ENCODE results near the gene CCL4. TPM values are rescaled to one million over a fixed set of nuclear protein-coding genes. Genes with fewer than 3 reads are reported as not detected.

The CCL4 gene
- total and polyA plus RNA-seq, 2 donors (not counting 1 experiment from before 2014, with no cell fraction given), result 3.5 to 7.6 TPM

- POLR2A ChIA-PET, result interaction anchor here (0.6 to 1.3 kb wide), 2 partner anchors 13 to 526 kb away, joined by 4 read pairs; no protein-coding TSS in a partner anchor
- Histone ChIP-seq H3K27me3 (replicated peaks in 1 of 4; ENCODE audit: control extremely low read depth in 1 of 4, control insufficient read depth in 3 of 4, insufficient read depth in 4 of 4, low read length in 3 of 4) (no peaks in the 10 kb centered on the region), H3K36me3 (replicated peaks in 1 of 2; ENCODE audit: control extremely low read depth in 1 of 2, control insufficient read depth in 1 of 2, extremely low read depth in 1 of 2, insufficient read depth in 2 of 2, low read length in 1 of 2) (no peaks in the 10 kb centered on the region), H3K79me2 (ENCODE audit: control insufficient read depth, insufficient read depth, low read length) (no peaks in the 10 kb centered on the region), H3K4me1 (ENCODE audit: control insufficient read depth in 2 of 2, insufficient read depth in 2 of 2, low read length in 2 of 2) (peaks cover 50 to 55% of the 10 kb centered on the region in 2 donors), H3K27ac (ENCODE audit: low read length in 2 of 2) (peak within 1 kb of the TSS; percentile 58 to 85), H3K9ac (ENCODE audit: low read length) (peak within 1 kb of the TSS; percentile 44), H4K20me1 (ENCODE audit: control insufficient read depth, insufficient read depth, low read length, poor library complexity, severe bottlenecking) (no peaks in the 10 kb centered on the region), H3K4me2 (replicated peaks; ENCODE audit: low read depth, low read length, poor library complexity, severe bottlenecking) (peak within 1 kb of the TSS; percentile 70), H2AFZ (ENCODE audit: insufficient read depth, low read depth, low read length, poor library complexity, severe bottlenecking) (no peak within 1 kb of the TSS), H3K4me3 (ENCODE audit: control extremely low read depth in 1 of 5, extremely low read depth in 1 of 5, insufficient read depth in 1 of 5, low read depth in 2 of 5, low read length in 4 of 5) (peak within 1 kb of the TSS; percentile 32 to 43 (median 36)), H3K9me3 (ENCODE audit: control extremely low read depth in 1 of 3, control insufficient read depth in 2 of 3, insufficient read depth in 1 of 3, low read length in 2 of 3) (peaks cover 0 to 6% (median 0%) of the 10 kb centered on the region in 3 donors)
- intact Hi-C loops (cut with micrococcal nuclease), result loop anchor here (1.0 to 2.0 kb wide), 3 partner anchors 13 to 59 kb away; partner anchors contain the start of gene CCL4
- DNase-seq (peak; percentile 84), ATAC-seq (ENCODE audit: low read depth) (peak; percentile 79)
- peak within 1 kb of the TSS; percentile 89 for H3K4me3 Mint-ChIP-seq
- CTCF ChIA-PET, result interaction anchor here (0.9 to 2.1 kb wide), 9 partner anchors 13 to 114 kb away, joined by 3 to 11 read pairs (median 4); partner anchors contain the start of gene CCL4
- no peaks in the 10 kb centered on the region for H3K9me3 Mint-ChIP-seq (ENCODE audit: insufficient read depth)
- H3K27me3 Mint-ChIP-seq, result no peaks in the 10 kb centered on the region
- WGBS (ENCODE audit: insufficient coverage), result 0% methylated on average over 4 of the region's 9 CpGs
- TF ChIP-seq CTCF (IDR thresholded peaks at IDR 0.05), result no peak
- H3K27ac Mint-ChIP-seq, result peak within 1 kb of the TSS; percentile 87
- H3K4me1 Mint-ChIP-seq, result peaks cover 70% of the 10 kb centered on the region
Observed at GRCh38 chr17:36089888-36090836, 13.5 kb upstream of the CCL4 start, which contains the start of gene CCL3. CCL3 (minus strand) TSS chr17:36090143; CDS start chr17:36090058, 85 bp downstream.

GRCh38 chr17:36092230-36092629, 11.4 kb upstream of the CCL4 start:
- Histone ChIP-seq H3K4me3 (ENCODE audit: control extremely low read depth in 1 of 5, extremely low read depth in 1 of 5, insufficient read depth in 1 of 5, low read depth in 2 of 5, low read length in 4 of 5) (no peak overlapping the region), H3K4me2 (replicated peaks; ENCODE audit: low read depth, low read length, poor library complexity, severe bottlenecking) (peak overlapping the region; percentile 32), H3K9ac (ENCODE audit: low read length) (no peak overlapping the region), H3K27ac (ENCODE audit: low read length in 2 of 2) (no peak overlapping the region), H4K20me1 (ENCODE audit: control insufficient read depth, insufficient read depth, low read length, poor library complexity, severe bottlenecking) (no peaks in the 10 kb centered on the region), H3K27me3 (replicated peaks in 1 of 4; ENCODE audit: control extremely low read depth in 1 of 4, control insufficient read depth in 3 of 4, insufficient read depth in 4 of 4, low read length in 3 of 4) (no peaks in the 10 kb centered on the region), H3K79me2 (ENCODE audit: control insufficient read depth, insufficient read depth, low read length) (no peaks in the 10 kb centered on the region), H3K9me3 (ENCODE audit: control extremely low read depth in 1 of 3, control insufficient read depth in 2 of 3, insufficient read depth in 1 of 3, low read length in 2 of 3) (peaks cover 0 to 6% (median 0%) of the 10 kb centered on the region in 3 donors), H3K4me1 (ENCODE audit: control insufficient read depth in 2 of 2, insufficient read depth in 2 of 2, low read length in 2 of 2) (peaks cover 63 to 70% of the 10 kb centered on the region in 2 donors), H3K36me3 (replicated peaks in 1 of 2; ENCODE audit: control extremely low read depth in 1 of 2, control insufficient read depth in 1 of 2, extremely low read depth in 1 of 2, insufficient read depth in 2 of 2, low read length in 1 of 2) (no peaks in the 10 kb centered on the region), H2AFZ (ENCODE audit: insufficient read depth, low read depth, low read length, poor library complexity, severe bottlenecking) (no peak overlapping the region)
- H3K27me3 Mint-ChIP-seq, result peaks cover 4% of the 10 kb centered on the region
- H3K27ac Mint-ChIP-seq, result peak overlapping the region; percentile 34
- ChIA-PET POLR2A (interaction anchor here (0.6 kb wide), 1 partner anchor 36 kb away, joined by 3 read pairs; no protein-coding TSS in a partner anchor), CTCF (interaction anchor here (1.6 kb wide), 2 partner anchors 11 to 20 kb away, joined by 5 to 6 read pairs; partner anchors contain the start of gene CCL4)
- peak overlapping the region; percentile 30 for H3K4me3 Mint-ChIP-seq
- intact Hi-C loops (cut with micrococcal nuclease), result no loop called here
- no peaks in the 10 kb centered on the region for H3K9me3 Mint-ChIP-seq (ENCODE audit: insufficient read depth)
- peaks cover 74% of the 10 kb centered on the region for H3K4me1 Mint-ChIP-seq
- no peak for TF ChIP-seq EZH2 (IDR thresholded peaks at IDR 0.05; ENCODE audit: borderline replicate concordance, insufficient read depth, low read depth, low read length, poor library complexity, severe bottlenecking)
- no peak for TF ChIP-seq CTCF (IDR thresholded peaks at IDR 0.05)
- no peak for ATAC-seq (ENCODE audit: low read depth)
- DNase-seq, result peak; percentile 47
- WGBS (ENCODE audit: insufficient coverage), result 83% methylated on average over 1 of the region's 4 CpGs
